Mucosa of rectum (tissue), 2 donors: ENCODE measurements around the gene CNNM1.

Experiments used
- H3K27ac ChIP-seq, 2 donors: one replicate each; pipeline ENCODE4 v1.7.0; 2013; ENCODE audit warnings: inconsistent platforms in 2 of 2, low read depth in 2 of 2, low read length in 2 of 2
- H3K27me3 ChIP-seq, 2 donors: one replicate each; pipeline ENCODE4 v1.7.0; 2013; ENCODE audit warnings: low read length in 2 of 2; ENCODE audit not compliant: control insufficient read depth in 2 of 2, insufficient read depth in 2 of 2
- H3K36me3 ChIP-seq, 2 donors: one replicate each; pipeline ENCODE4 v1.7.0; 2013; ENCODE audit warnings: low read length in 2 of 2; ENCODE audit not compliant: control insufficient read depth in 2 of 2, insufficient read depth in 2 of 2
- H3K4me1 ChIP-seq, 2 donors: one replicate each; pipeline ENCODE4 v1.7.0; 2013; ENCODE audit warnings: low read length in 2 of 2, mild to moderate bottlenecking in 1 of 2; ENCODE audit not compliant: control insufficient read depth in 2 of 2, insufficient read depth in 2 of 2
- H3K4me3 ChIP-seq, 2 donors: one replicate each; pipeline ENCODE4 v1.7.0; 2013; ENCODE audit warnings: low read length in 2 of 2
- H3K9ac ChIP-seq, 2 donors: one replicate each; pipeline ENCODE4 v1.7.0; 2013; ENCODE audit warnings: low read length in 2 of 2, low read depth in 1 of 2, mild to moderate bottlenecking in 1 of 2
- H3K9me3 ChIP-seq, 2 donors: one replicate each; pipeline ENCODE4 v1.7.0; 2013; ENCODE audit warnings: low read length in 2 of 2; ENCODE audit not compliant: control insufficient read depth in 2 of 2
- donor health status: healthy.
- donor health status: Normal muscosa, but diverticular disease.

Gene CNNM1

GRCh38 chr10:99331207-99331803 is 2.1 kb downstream of the CNNM1 start:
- Histone ChIP-seq H3K27ac (no peak overlapping the region), H3K9ac (no peak overlapping the region), H3K4me1 (peaks cover 0 to 3% of the 10 kb centered on the region in 2 donors), H3K36me3 (no peaks in the 10 kb centered on the region), H3K9me3 (no peaks in the 10 kb centered on the region), H3K4me3 (no peak overlapping the region), H3K27me3 (peaks cover 13 to 27% of the 10 kb centered on the region in 2 donors)

GRCh38 chr10:99337311-99337811 is 8.2 kb downstream of the CNNM1 start:
- no peaks in the 10 kb centered on the region for H3K9me3 ChIP-seq
- H3K27me3 ChIP-seq, result peaks cover 0 to 4% of the 10 kb centered on the region in 2 donors

GRCh38 chr10:99337901-99338300 is 8.7 kb downstream of the CNNM1 start:
- Histone ChIP-seq H3K36me3 (no peaks in the 10 kb centered on the region), H3K4me1 (no peaks in the 10 kb centered on the region), H3K27ac (no peak overlapping the region), H3K9ac (no peak overlapping the region), H3K27me3 (peaks cover 0 to 1% of the 10 kb centered on the region in 2 donors), H3K4me3 (no peak overlapping the region), H3K9me3 (no peaks in the 10 kb centered on the region)

More at GRCh38 chr10:99337311-99337811, 8.2 kb downstream of the CNNM1 start:
- H3K36me3 ChIP-seq, result no peaks in the 10 kb centered on the region
- H3K9ac ChIP-seq, result no peak overlapping the region
- H3K4me3 ChIP-seq, result no peak overlapping the region
- H3K27ac ChIP-seq, result no peak overlapping the region
- H3K4me1 ChIP-seq, result no peaks in the 10 kb centered on the region

GRCh38 chr10:99339077-99339476 is 9.9 kb downstream of the CNNM1 start:
- H3K9me3 ChIP-seq, result no peaks in the 10 kb centered on the region
- H3K4me1 ChIP-seq, result no peaks in the 10 kb centered on the region
- H3K9ac ChIP-seq, result no peak overlapping the region
- no peaks in the 10 kb centered on the region for H3K27me3 ChIP-seq
- no peaks in the 10 kb centered on the region for H3K36me3 ChIP-seq
- H3K4me3 ChIP-seq, result no peak overlapping the region
- no peak overlapping the region for H3K27ac ChIP-seq

GRCh38 chr10:99339563-99340047 is 10.4 kb downstream of the CNNM1 start:
- Histone ChIP-seq H3K4me3 (no peak overlapping the region), H3K9me3 (no peaks in the 10 kb centered on the region), H3K36me3 (no peaks in the 10 kb centered on the region), H3K9ac (no peak overlapping the region), H3K4me1 (no peaks in the 10 kb centered on the region), H3K27ac (no peak overlapping the region), H3K27me3 (no peaks in the 10 kb centered on the region)

- Histone ChIP-seq H3K9me3 (no peaks in the 10 kb centered on the region), H3K9ac (no peak overlapping the region), H3K27me3 (no peaks in the 10 kb centered on the region), H3K4me3 (no peak overlapping the region), H3K4me1 (no peaks in the 10 kb centered on the region), H3K36me3 (no peaks in the 10 kb centered on the region), H3K27ac (no peak overlapping the region)
Measured at GRCh38 chr10:99340650-99341049, 11.5 kb downstream of the CNNM1 start.

- Histone ChIP-seq H3K9ac (no peak overlapping the region), H3K4me1 (no peaks in the 10 kb centered on the region), H3K27ac (no peak overlapping the region), H3K36me3 (no peaks in the 10 kb centered on the region), H3K9me3 (no peaks in the 10 kb centered on the region), H3K27me3 (no peaks in the 10 kb centered on the region), H3K4me3 (no peak overlapping the region)
Measured at GRCh38 chr10:99341248-99341647, 12.1 kb downstream of the CNNM1 start.

- Histone ChIP-seq H3K27me3 (no peaks in the 10 kb centered on the region), H3K9ac (no peak overlapping the region), H3K27ac (no peak overlapping the region), H3K36me3 (no peaks in the 10 kb centered on the region), H3K9me3 (no peaks in the 10 kb centered on the region), H3K4me1 (no peaks in the 10 kb centered on the region), H3K4me3 (no peak overlapping the region)
Measured at GRCh38 chr10:99341860-99342490, 12.8 kb downstream of the CNNM1 start.

- H3K27me3 ChIP-seq, result no peaks in the 10 kb centered on the region
- H3K4me1 ChIP-seq, result no peaks in the 10 kb centered on the region
- H3K4me3 ChIP-seq, result no peak overlapping the region
- no peaks in the 10 kb centered on the region for H3K9me3 ChIP-seq
- H3K36me3 ChIP-seq, result no peaks in the 10 kb centered on the region
- no peak overlapping the region for H3K27ac ChIP-seq
- H3K9ac ChIP-seq, result no peak overlapping the region
Measured at GRCh38 chr10:99343262-99343661, 14.1 kb downstream of the CNNM1 start.

- no peak overlapping the region for H3K27ac ChIP-seq
Measured at GRCh38 chr10:99344715-99345114, 15.6 kb downstream of the CNNM1 start.

More at GRCh38 chr10:99344715-99345114, 15.6 kb downstream of the CNNM1 start:
- H3K9ac ChIP-seq, result no peak overlapping the region
- no peaks in the 10 kb centered on the region for H3K9me3 ChIP-seq
- no peaks in the 10 kb centered on the region for H3K27me3 ChIP-seq
- no peaks in the 10 kb centered on the region for H3K36me3 ChIP-seq
- no peaks in the 10 kb centered on the region for H3K4me1 ChIP-seq
- no peak overlapping the region for H3K4me3 ChIP-seq
